ENCODE results near the gene ACBD3. TPM values are rescaled to one million over a fixed set of nuclear protein-coding genes. Genes with fewer than 3 reads are reported as not detected.

ACBD3 gene
- polyA plus RNA-seq, 1 donor, result 52.3 TPM

DNA sequence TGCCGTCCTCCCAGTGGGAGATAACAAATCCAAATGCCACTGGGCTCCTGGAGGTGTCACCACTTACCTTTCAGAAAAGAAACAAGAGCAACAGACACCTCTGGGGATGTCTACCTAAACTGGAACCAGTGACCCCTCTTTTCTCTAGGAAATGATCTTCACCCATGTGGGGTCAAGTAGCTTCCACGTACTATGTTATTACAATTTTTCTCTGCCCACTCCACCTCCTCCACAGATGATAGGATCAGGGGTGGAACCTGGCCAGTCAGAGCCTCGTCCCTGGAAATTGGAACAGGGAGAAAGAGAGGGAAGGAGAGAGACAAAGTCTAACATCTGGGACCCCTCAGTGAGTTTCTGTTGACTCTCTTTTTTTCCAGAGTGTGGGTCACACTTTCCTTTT is 73.9 kb downstream of the ACBD3 start:
- no peak for DNase-seq

DNA sequence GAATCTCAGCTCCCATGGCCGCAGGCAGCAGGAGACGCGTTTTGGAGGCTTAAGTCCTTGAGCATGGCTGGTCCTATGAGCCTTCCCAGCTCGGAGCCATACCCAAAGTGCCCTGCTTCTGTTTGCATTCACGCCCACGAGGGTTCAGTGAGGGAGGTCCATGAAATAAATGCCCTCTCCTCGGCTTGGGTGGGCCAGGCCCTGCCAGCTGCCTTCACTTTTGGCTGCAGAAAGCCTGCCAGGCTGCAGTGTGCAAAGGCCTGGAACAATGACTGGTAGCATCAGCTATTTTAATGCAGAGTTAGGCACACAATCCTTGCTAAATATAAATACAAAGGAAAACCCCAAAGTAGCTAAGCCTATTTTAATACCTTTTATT is 74.7 kb downstream of the ACBD3 start:
- DNase-seq, result no peak

DNA sequence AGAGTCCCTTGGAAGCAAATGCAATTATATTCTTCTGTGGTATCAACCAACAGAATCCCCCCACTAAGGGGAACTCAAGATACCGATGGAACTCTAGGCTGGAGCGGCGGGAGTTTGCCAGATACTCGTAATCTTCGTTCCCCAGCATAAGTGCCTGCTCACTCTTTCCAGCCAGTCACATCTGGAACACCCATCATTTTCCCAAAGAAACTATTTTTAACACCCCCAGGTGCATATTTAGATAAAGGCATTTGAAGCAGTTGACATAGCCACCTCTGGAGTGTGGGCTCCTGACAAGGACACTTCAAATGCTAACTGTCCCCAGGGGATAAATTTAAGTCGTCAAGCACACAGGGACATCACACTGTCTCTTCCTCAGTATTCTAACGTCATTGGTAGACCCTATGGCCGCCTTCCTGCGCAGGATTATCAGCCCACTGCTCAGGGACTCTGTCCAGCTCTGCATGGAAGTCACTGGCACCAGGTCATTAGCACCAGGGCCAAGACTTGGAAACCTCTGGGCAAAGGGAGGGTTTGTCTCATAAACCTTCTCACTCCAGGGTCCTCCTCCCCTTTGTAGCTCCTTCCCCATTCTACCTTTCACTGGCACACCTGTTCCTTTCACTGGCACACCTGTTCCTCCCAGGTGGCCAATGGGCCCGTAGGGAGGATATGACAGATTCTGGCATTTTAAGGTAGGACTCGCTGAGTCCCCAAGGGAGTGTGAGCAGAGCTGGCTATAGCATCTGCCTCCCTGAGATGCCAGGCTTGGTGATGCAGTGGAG is 75.3 kb downstream of the ACBD3 start:
- DNase-seq, result no peak

DNA sequence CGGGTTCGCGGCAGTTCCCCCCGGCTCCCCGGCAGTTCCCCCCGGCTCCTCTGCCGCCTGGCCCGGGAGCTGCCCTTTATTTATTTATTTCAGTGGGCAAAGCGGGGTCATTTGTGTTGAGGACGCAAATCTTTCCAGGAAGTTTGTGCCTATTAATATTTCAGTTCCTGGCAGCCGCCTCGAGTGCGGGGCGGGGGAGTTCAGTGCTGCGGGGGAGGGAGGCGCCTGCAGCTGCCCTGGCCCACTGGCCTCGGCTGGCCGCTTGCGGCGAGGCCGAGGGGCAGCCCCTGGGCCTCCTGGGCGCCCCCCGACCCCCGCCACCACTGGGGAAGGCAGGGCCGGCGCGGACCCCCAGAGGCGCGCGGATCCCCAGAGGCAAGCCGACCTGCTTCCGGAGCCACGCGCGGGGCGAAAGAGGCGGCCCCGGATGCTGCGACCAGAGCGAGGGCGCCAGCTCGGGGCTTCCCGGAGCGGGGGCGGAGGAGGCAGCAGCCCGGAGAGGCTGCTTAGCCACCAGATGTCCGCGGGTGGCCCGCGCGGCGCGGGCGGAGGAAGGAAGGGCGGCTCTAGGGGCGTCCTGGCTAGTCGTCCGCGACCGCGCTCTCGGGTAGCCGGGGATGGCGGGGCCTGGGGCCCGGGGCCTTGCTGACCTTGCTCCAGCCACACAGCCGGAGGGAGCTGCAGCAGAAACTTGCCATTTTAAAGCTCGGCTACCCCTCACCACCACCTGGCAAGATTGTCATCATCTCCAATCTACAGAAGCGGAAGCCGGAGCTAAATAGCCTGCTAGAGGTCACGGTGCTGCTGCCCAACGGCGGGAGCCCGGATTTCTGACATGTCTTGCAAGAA is 76.1 kb downstream of the ACBD3 start:
- peak; percentile 58 for DNase-seq

DNA sequence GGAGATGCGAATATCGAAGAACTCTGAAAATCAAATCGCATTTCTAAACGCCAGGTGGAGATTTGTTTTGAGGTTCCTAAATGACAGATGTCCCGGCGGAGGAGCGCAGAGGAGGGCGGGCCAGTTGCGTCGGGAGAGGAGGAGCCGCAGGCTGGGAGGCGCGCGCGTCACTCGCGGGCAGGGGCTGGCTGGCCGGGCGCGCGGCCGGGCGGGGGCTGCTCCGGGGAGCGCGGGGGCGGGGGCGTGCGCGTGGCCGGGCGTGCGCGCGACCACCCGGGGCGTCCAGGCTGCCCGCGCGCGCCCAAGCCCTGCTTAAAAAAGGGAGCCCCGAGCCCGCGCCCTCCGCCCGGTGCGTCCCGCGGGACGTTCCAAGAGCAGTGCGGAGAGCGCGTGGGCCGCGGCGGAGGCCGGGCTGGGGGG is 76.7 kb downstream of the ACBD3 start:
- DNase-seq, result peak; percentile 82

DNA sequence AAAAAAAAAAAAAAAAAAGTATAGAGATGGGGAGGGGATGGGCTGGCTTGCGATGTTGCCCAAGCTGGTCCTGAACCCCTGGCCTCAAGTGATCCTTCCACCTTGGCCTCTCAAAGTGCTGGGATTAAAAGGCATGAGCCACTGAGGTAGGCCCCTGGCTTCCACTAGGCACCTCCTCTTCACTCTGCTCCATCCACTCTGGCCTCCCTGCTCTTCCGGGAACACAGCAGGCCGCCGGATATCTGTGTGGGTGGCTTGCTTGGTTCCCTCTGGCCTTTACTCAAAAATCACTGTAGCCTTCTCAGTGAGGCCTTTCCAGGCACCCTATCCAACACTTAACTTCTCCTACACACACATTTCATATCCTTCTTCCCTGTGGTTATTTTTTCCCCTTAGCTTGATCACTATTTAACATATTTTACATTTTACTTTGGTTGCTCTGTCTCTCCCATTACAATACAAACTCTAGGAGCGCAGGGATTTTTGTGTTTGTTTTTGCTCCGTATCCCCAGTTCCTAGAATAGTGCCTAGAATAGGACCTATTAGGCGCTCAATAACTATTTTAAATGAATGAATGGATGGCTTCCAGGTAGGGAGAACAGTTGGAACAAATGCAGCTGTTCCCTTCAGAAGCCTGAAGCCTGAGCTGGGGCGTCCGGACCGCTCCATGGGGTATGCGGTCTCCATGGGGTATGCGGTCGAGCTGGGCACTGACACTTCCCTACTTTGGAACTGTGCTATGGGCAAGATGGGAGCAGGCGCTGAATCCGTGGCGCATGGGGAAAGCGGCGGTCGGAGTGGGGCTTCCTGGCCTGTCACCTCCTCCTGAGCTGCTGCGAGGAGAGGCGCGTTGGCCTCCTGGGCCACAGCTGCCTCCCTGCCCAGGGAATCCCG is 77.4 kb downstream of the ACBD3 start:
- no peak for DNase-seq

DNA sequence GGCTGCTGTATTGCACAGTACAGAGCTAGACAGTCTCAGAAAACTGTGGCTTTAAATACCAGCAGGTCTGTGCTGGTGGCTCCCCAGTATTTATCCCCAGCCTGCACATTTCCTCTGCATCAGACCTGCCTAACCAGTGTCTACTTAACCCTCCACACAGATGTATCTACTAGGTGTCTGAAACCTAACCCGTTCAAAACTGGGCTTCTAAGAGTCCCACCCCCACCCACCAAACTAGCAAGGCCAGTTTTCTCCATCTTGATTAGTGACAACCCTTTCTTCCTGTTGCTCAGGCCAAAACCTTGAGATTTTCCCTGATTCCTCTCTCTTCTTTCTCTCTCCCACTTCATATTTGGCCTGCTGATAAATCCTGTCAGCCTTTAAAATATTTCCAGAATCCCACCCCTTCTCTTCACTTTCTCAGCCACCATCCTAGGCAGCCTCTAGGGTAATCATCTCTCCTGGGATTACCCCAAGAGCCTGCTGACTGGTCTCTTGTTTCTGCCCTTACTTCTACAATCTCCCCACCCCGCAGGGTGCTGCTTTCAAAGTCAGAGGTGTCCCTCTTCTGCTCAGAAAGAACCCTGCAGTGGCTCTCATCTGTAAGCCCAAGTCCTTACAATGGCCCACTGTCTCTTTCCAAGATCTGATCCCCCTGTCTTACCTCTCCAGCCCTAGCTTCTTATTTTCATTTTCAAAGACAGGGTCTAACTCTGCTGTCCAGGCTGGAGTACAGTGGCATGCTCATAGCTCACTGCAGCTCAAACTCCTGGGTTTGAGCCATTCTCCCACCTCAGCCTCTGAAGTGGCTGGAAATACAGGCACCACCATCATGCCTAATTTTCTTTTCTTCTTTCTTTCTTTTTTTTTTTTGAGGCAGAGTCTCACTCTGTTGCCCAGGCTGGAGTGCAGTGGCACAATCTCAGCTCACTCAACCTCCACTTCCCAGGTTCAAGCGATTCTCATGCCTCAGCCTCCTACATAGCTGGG is 78.8 kb downstream of the ACBD3 start:
- no peak for DNase-seq

DNA sequence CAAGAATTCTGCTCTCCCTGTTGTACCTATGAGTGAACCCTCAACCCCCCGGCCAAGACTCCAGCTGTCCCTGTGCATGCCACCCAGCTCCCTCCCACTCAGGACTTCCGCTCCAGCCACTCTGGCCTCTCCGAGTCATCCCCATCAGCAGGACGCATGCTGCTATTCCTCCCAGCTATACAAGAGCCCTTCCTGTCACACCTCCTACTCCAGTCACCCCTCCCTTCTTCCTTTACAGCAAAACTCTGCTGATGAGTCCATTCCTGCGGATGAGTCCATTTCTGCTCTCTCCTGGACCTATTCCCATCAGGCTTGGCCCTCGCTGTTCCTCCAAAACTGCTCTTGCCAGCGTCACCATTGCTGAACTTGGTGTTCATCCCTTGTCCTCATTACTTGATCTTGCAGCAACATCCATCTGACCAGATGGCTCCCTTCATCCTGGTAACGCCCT is 81.8 kb downstream of the ACBD3 start:
- DNase-seq, result no peak

DNA sequence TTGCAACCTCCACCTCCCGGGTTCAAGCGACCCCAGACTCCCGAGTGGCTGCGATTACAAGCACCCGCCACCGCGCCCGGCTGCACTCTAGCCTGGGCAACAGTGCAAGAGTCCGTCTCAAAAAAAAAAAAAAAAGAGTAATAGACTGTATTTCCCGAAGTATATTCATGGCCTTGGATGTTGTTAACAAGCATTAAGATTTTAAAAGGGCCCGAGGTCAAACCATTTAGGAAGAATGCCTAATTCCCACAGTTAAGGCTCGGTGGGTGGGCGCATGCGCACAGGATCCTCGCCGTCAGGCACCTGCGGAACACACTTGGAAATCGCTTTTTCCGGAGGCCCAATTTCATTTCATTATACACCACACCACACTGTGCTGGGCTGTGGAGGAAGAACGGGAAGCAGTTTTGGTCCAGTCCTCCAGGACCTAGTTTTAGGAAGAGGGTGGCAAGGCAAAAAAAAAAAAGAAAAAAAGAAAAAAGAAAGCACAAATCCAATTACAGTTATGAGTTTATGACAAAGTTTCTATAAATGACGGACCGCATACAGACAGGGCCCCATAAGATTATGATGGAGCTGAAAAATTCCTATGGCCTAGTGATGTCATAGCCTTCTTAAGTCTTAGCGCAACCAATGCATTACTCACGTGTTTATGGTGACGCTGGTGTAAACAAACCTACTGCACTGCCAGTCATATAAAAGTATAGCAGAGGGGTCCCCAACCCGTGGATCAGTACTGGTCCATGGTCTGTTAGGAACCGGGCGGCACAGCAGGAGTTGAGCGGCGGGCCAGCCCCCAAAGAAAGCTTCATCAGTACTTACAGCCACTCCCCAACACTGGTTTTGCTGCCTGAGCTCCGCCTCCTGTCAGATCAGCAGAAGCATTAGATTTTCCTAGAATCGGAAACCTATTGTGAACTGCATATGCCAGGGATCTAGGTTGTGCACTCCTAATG is 85.8 kb downstream of the ACBD3 start:
- no peak for DNase-seq

DNA sequence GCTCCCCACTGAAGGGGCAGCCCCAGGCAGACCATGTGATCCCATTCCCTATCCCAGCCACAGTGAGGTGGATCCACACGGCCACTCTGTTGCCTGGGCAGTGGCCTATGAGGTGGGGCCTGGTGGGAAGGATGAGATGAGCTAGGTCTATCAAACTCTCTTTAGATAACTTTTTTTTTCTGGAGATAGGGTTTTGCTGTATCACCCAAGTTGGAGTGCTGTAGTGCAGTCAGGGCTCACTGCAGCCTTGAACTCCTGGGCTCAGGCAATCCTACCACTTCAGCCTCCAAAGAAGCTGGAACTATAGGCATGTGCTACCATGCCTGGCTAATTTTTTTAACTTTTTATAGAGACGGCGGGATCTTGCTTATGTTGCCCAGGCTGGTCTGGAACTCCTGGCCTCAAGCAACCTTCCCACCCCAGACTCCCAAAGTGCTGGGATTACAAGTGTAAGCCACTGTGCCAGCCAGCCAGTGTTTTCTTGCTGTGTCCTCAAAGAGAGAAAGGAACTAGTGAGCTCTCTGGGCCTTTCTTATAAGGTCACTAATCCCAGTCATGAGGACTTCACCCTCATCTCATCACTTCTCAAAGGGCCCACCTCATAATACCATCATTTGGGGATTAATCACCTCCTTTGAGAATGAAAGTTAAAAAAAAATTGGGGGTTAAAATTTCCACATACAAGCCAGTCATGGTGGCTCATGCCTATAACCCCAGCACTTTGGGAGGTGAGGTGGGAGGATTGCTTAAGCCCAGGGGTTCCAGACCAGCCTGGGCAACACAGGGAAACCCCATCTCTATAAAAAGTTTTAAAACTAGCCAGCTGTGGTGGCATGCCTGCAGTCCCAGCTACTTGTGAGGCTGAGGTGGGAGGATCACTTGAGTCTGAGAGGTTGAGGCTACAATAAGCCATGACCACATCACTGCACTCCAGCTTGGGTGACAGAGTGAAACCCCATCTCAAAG is 87.4 kb downstream of the ACBD3 start:
- no peak for DNase-seq

DNA sequence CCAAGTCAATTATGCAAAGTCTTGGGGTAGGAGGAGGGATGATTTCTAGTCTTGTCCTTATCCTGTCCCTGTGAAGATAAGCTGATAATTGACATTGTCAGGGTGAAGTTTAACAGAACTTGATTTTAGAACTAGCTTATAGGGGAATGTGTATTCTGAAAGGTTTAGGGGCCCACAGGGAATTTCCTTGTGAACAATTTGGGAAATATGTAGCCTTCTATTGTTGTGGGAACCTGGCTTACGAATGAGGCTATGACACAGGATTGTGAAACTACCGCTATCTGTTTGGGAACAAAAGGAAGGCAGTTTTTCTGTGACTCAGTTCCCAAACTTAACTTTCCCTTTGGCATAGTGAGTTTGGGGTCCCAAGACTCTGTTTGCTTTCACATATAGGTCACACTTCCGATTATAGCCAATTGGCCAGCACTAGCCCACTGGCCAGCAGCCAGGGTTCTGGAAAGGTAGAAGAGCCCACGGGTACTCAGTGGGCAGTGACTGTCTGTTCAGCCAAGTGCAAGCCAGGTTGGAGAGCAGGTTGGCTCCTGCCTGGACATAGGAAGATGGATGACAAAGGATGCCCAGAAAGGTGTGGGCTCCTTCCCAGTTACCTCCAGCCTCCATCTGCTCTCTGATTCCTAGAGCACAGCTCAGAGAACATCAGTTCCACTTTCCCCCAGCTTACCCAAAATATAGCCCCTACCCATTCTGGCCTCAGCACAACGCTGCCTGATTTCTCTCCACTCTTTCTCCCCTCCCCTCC is 88.5 kb downstream of the ACBD3 start:
- no peak for DNase-seq

DNA sequence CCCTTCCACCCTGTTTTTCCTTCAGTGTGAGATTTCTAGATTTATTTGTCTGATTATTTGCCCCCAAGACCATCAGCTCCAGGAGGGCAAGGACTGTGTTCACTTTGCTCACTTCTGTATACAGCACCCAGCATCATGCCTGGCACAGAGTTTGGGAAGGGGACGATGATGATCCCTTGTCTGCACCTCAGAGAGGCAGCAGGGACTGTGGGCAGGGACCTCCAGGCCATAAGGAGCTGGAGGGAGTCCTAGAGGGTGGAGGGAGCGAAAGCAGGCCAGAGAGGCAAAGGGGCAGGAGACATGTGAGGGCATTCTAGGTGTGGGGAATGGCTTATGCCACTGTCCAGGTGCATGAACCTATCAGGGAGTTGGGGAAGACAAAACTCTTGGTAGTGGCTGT is 91.3 kb downstream of the ACBD3 start:
- DNase-seq, result no peak

Other genes with a start within 250 kb of the ACBD3 start
- gene LEFTY2, start 245.5 kb downstream of the ACBD3 start, polyA plus RNA-seq (ENCODE audit: insufficient read length), result 0.98 TPM
- 22.2 TPM for gene SDE2, start 187.4 kb downstream of the ACBD3 start, polyA plus RNA-seq (ENCODE audit: insufficient read length)
- 1,261 TPM for gene H3-3A, start 124.0 kb downstream of the ACBD3 start, polyA plus RNA-seq (ENCODE audit: insufficient read length)
- gene MIXL1, start 36.9 kb upstream of the ACBD3 start, polyA plus RNA-seq (ENCODE audit: insufficient read length), result 0.23 TPM
- gene LIN9, start 122.4 kb upstream of the ACBD3 start, polyA plus RNA-seq (ENCODE audit: insufficient read length), result 12.3 TPM
- 133 TPM for gene PARP1, start 221.4 kb upstream of the ACBD3 start, polyA plus RNA-seq (ENCODE audit: insufficient read length)